ENCODE measurements around the gene KIDINS220.

GRCh38 chr2:8841932-8842331 is 4.5 kb upstream of the KIDINS220 start:
- no peak for TF ChIP-seq EZH2 (IDR thresholded peaks at IDR 0.05; ENCODE audit: borderline replicate concordance, insufficient read depth, low read length, poor library complexity, severe bottlenecking)
- no peak for TF ChIP-seq CTCF (IDR thresholded peaks at IDR 0.05; ENCODE audit: poor library complexity, severe bottlenecking)
